A673 (cell line): ENCODE results near the gene CLGN.

Source experiments
- EZH2 ChIP-seq: fragments of 200-600 bp; sonication (generic); IDR thresholded peaks from 2 replicates; pipeline ENCODE4 v1.6.1; 2017; ENCODE audit warnings: borderline replicate concordance, low read depth, mild to moderate bottlenecking, mixed read lengths, antibody characterized with exemption, low read length; ENCODE audit not compliant: poor library complexity, severe bottlenecking
- TF ChIP-seq, protein P1 (sequence below): fragments of 300-800, 200-600 bp; sonication (generic); conservative IDR thresholded peaks from 2 replicates; pipeline ENCODE4 v1.5.1; 2017; ENCODE audit warnings: low read depth, mild to moderate bottlenecking, antibody characterized with exemption, low read length, moderate library complexity, mixed read lengths

DNA sequence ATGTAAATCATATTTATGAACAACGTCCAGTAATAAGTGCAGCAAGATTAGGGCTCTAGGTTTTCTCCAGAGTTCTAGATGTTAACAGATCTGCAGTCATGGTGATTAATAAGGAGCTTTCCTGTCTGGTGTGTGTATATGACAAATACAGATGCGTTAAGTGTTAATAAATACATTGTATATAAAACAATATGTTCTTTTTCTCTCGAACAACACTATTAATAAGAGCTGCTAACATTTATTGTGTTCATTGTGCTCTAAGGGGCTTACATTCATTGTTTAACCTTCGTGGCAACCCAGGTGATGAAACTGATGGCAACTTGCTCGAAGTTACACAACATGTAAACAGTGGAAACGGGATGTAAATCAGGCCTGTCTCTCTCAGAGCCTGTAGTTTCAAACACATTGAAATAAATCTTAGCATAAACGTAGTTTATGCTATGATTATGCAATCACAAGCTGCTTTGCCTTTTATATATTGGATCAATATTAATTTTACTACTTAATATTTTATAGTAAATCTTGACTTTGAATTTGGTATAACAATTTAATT, 547 bp upstream of the CLGN start:
- TF ChIP-seq, protein P1, sequence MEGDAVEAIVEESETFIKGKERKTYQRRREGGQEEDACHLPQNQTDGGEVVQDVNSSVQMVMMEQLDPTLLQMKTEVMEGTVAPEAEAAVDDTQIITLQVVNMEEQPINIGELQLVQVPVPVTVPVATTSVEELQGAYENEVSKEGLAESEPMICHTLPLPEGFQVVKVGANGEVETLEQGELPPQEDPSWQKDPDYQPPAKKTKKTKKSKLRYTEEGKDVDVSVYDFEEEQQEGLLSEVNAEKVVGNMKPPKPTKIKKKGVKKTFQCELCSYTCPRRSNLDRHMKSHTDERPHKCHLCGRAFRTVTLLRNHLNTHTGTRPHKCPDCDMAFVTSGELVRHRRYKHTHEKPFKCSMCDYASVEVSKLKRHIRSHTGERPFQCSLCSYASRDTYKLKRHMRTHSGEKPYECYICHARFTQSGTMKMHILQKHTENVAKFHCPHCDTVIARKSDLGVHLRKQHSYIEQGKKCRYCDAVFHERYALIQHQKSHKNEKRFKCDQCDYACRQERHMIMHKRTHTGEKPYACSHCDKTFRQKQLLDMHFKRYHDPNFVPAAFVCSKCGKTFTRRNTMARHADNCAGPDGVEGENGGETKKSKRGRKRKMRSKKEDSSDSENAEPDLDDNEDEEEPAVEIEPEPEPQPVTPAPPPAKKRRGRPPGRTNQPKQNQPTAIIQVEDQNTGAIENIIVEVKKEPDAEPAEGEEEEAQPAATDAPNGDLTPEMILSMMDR: no peak
- TF ChIP-seq EZH2: no peak
